Upper lobe of left lung (tissue), 6 donors: Measurements from ENCODE around the gene VWA5B2. TPM values are rescaled to one million over a fixed set of nuclear protein-coding genes. Genes with fewer than 3 reads are reported as not detected.

Source experiments
- ATAC-seq, 2 donors: fragments of 200-7000 bp; cut with Tn5 transposase; one replicate each; pipeline ENCODE4 v1.9.1; 2022; ENCODE audit warnings: mild to moderate bottlenecking in 2 of 2, moderate library complexity in 2 of 2; ENCODE audit not compliant: low FRiP score in 2 of 2
- DNase-seq, 2 donors: peaks; one replicate each; pipeline ENCODE4 v3.0.0-alpha.2; 2019 to 2020
- H3K27ac ChIP-seq, 4 donors: fragments of 200-600 bp; sonication (generic); one replicate each; pipeline ENCODE4 v1.5.1; 2016 to 2019
- H3K27me3 ChIP-seq, 4 donors: fragments of 200-600 bp; sonication (generic); one replicate each; pipeline ENCODE4 v1.5.1; 2017 to 2019
- H3K36me3 ChIP-seq, 4 donors: fragments of 200-600 bp; sonication (generic); one replicate each; pipeline ENCODE4 v1.5.1; 2016 to 2019
- H3K4me1 ChIP-seq, 4 donors: fragments of 200-600 bp; sonication (generic); one replicate each; pipeline ENCODE4 v1.5.1; 2018 to 2019
- H3K4me3 ChIP-seq, 4 donors: fragments of 200-600 bp; sonication (generic); one replicate each; pipeline ENCODE4 v1.5.1; 2017 to 2019; ENCODE audit warnings: mild to moderate bottlenecking in 2 of 4, moderate library complexity in 1 of 4
- H3K9me3 ChIP-seq, 4 donors: fragments of 200-600 bp; sonication (generic); one replicate each; pipeline ENCODE4 v1.5.1; 2018 to 2019
- EP300 ChIP-seq, 4 donors: sonication (generic); formaldehyde crosslinking; IDR thresholded peaks; one replicate each; pipeline ENCODE4 v1.5.1; 2017; ENCODE audit warnings: antibody characterized with exemption in 4 of 4, control low read depth in 2 of 4
- POLR2A ChIP-seq, 4 donors: fragments of 450-650 bp; IDR thresholded peaks; one replicate each; pipeline ENCODE4 v1.5.1; 2016 to 2017; ENCODE audit warnings: antibody characterized with exemption in 4 of 4, mild to moderate bottlenecking in 2 of 4
- POLR2AphosphoS5 ChIP-seq, 2 donors: sonication (generic); formaldehyde crosslinking; IDR thresholded peaks; one replicate each; pipeline ENCODE4 v1.5.1; 2017; ENCODE audit warnings: antibody characterized with exemption in 2 of 2
- WGBS, 2 donors: methylation state at CpG; one replicate each; pipeline ENCODE4 v1.1.5; 2017 to 2018; 5-methylcytosine and 5-hydroxymethylcytosine counted together
- total RNA-seq, 6 donors: library from RNA; depleted of rRNA in 4 of 6; stranded (reverse); fragments of >200 nt in 4 of 6; gene quantifications; one replicate each; pipeline versions ENCODE4 v1.1.0 to v1.2.1, GENCODE V29; 2016 to 2021
- TF ChIP-seq, protein P1 (sequence below), 6 experiments: fragments of 450-650 bp in 4 of 6; fragments of 200-600 bp in 2 of 6; sonication (generic) in 2 of 6; IDR thresholded peaks; one replicate each; pipeline ENCODE4 v1.5.1; 2016 to 2019; ENCODE audit warnings: antibody characterized with exemption in 6 of 6
- donor health status: DM: no; HTN: no; CAD: no; lungs with moderate emphysema.
- donor health status: DM: no; HTN: yes; CAD: no; lungs with severe emphysema.

Gene VWA5B2
- total RNA-seq, 6 donors from 2014 or later = 0.17 to 1.2 (median 0.51) TPM; not detected in 1

GRCh38 chr3:184236033-184236410, 6.6 kb downstream of the VWA5B2 start:
- peaks cover 0 to under 1% (median under 1%) of the 10 kb centered on the region in 4 donors for H3K4me1 ChIP-seq
- peaks cover 0 to 9% (median 6%) of the 10 kb centered on the region in 4 donors for H3K27me3 ChIP-seq
- TF ChIP-seq POLR2A (IDR thresholded peaks at IDR 0.05) = no peak
- TF ChIP-seq, protein P1, sequence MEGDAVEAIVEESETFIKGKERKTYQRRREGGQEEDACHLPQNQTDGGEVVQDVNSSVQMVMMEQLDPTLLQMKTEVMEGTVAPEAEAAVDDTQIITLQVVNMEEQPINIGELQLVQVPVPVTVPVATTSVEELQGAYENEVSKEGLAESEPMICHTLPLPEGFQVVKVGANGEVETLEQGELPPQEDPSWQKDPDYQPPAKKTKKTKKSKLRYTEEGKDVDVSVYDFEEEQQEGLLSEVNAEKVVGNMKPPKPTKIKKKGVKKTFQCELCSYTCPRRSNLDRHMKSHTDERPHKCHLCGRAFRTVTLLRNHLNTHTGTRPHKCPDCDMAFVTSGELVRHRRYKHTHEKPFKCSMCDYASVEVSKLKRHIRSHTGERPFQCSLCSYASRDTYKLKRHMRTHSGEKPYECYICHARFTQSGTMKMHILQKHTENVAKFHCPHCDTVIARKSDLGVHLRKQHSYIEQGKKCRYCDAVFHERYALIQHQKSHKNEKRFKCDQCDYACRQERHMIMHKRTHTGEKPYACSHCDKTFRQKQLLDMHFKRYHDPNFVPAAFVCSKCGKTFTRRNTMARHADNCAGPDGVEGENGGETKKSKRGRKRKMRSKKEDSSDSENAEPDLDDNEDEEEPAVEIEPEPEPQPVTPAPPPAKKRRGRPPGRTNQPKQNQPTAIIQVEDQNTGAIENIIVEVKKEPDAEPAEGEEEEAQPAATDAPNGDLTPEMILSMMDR (IDR thresholded peaks at IDR 0.05) = no peak
- no peak for TF ChIP-seq POLR2AphosphoS5 (IDR thresholded peaks at IDR 0.05)
- TF ChIP-seq EP300 (IDR thresholded peaks at IDR 0.05) = no peak
- no peak overlapping the region for H3K27ac ChIP-seq
- ATAC-seq (no peak), DNase-seq (no peak)
- no peaks in the 10 kb centered on the region for H3K36me3 ChIP-seq
- no peak overlapping the region for H3K4me3 ChIP-seq
- WGBS, 2 donors = 77% methylated on average over 3 to 7 of the region's 14 CpGs
- no peaks in the 10 kb centered on the region for H3K9me3 ChIP-seq

GRCh38 chr3:184236636-184237035, 7.3 kb downstream of the VWA5B2 start:
- TF ChIP-seq EP300 (IDR thresholded peaks at IDR 0.05) (no peak), POLR2AphosphoS5 (IDR thresholded peaks at IDR 0.05) (no peak), POLR2A (IDR thresholded peaks at IDR 0.05) (no peak)
- TF ChIP-seq, protein P1 (IDR thresholded peaks at IDR 0.05) = no peak
- Histone ChIP-seq H3K4me3 (no peak overlapping the region), H3K9me3 (no peaks in the 10 kb centered on the region), H3K36me3 (no peaks in the 10 kb centered on the region), H3K27me3 (peaks cover 0 to 3% (median under 1%) of the 10 kb centered on the region in 4 donors), H3K27ac (no peak overlapping the region), H3K4me1 (peaks cover 0 to 5% (median 2%) of the 10 kb centered on the region in 4 donors)
- no peak for DNase-seq
- WGBS, 2 donors = 82 to 83% methylated on average over 3 of the region's 3 CpGs
- no peak for ATAC-seq

GRCh38 chr3:184237211-184237610, 7.8 kb downstream of the VWA5B2 start:
- H3K27ac ChIP-seq = no peak overlapping the region
- no peak for DNase-seq
- H3K4me1 ChIP-seq = peaks cover 0 to 8% (median 2%) of the 10 kb centered on the region in 4 donors
- ATAC-seq = no peak
- peaks cover under 1 to 4% (median 1%) of the 10 kb centered on the region in 4 donors for H3K36me3 ChIP-seq
- TF ChIP-seq, protein P1 (IDR thresholded peaks at IDR 0.05) = no peak
- TF ChIP-seq POLR2A (IDR thresholded peaks at IDR 0.05) = no peak
- TF ChIP-seq POLR2AphosphoS5 (IDR thresholded peaks at IDR 0.05) = no peak
- H3K4me3 ChIP-seq = no peak overlapping the region
- H3K27me3 ChIP-seq = peaks cover 0 to 3% (median 0%) of the 10 kb centered on the region in 4 donors
- no peaks in the 10 kb centered on the region for H3K9me3 ChIP-seq
- WGBS, 2 donors = 81 to 92% methylated on average over 1 to 7 of the region's 7 CpGs

DNA sequence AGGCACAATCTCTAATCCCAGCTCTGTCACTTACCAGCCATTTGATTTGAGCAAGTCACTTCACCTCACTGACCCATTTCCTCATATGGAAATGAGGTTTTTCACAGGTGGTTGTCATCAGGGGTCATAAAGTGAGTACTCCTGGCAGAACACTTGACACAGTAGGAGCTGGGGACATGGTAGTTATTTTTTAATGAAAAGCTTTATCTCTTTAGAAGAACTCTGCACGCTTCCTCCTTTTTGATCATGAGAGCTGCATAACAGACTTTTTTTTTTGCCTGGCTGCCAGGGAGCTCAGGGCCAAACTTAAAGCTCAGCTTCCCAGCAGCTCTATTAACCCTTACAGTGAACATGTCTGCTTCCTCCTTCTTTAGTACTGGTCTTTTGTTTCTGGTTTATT, 8.4 kb downstream of the VWA5B2 start:
- Histone ChIP-seq H3K9me3 (no peaks in the 10 kb centered on the region), H3K27me3 (peaks cover 0 to 3% (median 0%) of the 10 kb centered on the region in 4 donors), H3K36me3 (peaks cover 6 to 10% (median 7%) of the 10 kb centered on the region in 4 donors), H3K27ac (no peak overlapping the region), H3K4me1 (peaks cover 0 to 8% (median 2%) of the 10 kb centered on the region in 4 donors), H3K4me3 (no peak overlapping the region)
- ATAC-seq = no peak
- no peak for TF ChIP-seq EP300 (IDR thresholded peaks at IDR 0.05)
- TF ChIP-seq, protein P1 (IDR thresholded peaks at IDR 0.05) = no peak
- no peak for TF ChIP-seq POLR2A (IDR thresholded peaks at IDR 0.05)
- no peak for TF ChIP-seq POLR2AphosphoS5 (IDR thresholded peaks at IDR 0.05)
- DNase-seq = no peak
- 50 to 60% methylated on average over 1 of the region's 1 CpG for WGBS, 2 donors

GRCh38 chr3:184238246-184238818, 8.9 kb downstream of the VWA5B2 start:
- 47 to 73% methylated on average over 3 to 12 of the region's 13 CpGs for WGBS, 2 donors
- Histone ChIP-seq H3K27me3 (peaks cover 0 to 3% (median 0%) of the 10 kb centered on the region in 4 donors), H3K4me3 (no peak overlapping the region), H3K9me3 (no peaks in the 10 kb centered on the region), H3K36me3 (peaks cover 6 to 15% (median 13%) of the 10 kb centered on the region in 4 donors), H3K27ac (no peak overlapping the region), H3K4me1 (peaks cover 0 to 8% (median 2%) of the 10 kb centered on the region in 4 donors)
- DNase-seq (no peak), ATAC-seq (no peak)
- TF ChIP-seq EP300 (IDR thresholded peaks at IDR 0.05) (no peak), POLR2AphosphoS5 (IDR thresholded peaks at IDR 0.05) (no peak), POLR2A (IDR thresholded peaks at IDR 0.05) (no peak)
- TF ChIP-seq, protein P1 (IDR thresholded peaks at IDR 0.05) = no peak
